ENCODE measurements around the gene JMJD1C.

DNA sequence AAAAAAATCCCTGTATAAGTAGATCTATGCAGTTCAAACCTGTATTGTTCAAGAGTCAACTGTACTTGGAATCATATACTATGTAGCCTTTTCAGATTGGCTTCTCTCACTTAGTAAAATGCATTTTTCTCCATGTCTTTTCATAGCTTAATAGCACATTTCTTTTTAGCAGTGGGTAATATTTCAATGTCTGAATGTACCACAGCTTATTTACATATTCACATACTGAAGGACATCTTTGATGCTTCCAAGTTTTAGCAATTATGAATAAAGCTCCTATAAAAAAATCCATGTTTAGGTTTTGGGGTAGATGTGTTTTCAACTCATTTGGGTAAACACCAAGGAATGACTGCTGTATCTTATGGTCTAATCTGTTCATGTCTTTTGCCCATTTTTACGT, 177.6 kb downstream of the JMJD1C start:
- TF ChIP-seq, protein P1, sequence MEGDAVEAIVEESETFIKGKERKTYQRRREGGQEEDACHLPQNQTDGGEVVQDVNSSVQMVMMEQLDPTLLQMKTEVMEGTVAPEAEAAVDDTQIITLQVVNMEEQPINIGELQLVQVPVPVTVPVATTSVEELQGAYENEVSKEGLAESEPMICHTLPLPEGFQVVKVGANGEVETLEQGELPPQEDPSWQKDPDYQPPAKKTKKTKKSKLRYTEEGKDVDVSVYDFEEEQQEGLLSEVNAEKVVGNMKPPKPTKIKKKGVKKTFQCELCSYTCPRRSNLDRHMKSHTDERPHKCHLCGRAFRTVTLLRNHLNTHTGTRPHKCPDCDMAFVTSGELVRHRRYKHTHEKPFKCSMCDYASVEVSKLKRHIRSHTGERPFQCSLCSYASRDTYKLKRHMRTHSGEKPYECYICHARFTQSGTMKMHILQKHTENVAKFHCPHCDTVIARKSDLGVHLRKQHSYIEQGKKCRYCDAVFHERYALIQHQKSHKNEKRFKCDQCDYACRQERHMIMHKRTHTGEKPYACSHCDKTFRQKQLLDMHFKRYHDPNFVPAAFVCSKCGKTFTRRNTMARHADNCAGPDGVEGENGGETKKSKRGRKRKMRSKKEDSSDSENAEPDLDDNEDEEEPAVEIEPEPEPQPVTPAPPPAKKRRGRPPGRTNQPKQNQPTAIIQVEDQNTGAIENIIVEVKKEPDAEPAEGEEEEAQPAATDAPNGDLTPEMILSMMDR (IDR thresholded peaks at IDR 0.05; ENCODE audit: extremely low read depth in 1 of 2, insufficient read depth in 1 of 2, low read depth in 1 of 2, low read length in 2 of 2), result no peak
- TF ChIP-seq JUN (IDR thresholded peaks at IDR 0.05; ENCODE audit: borderline replicate concordance, insufficient read depth, insufficient read length, low read depth) (no peak), POLR2AphosphoS5 (IDR thresholded peaks at IDR 0.05; ENCODE audit: insufficient read depth, low read depth, low read length) (no peak), EZH2 (IDR thresholded peaks at IDR 0.05; ENCODE audit: borderline replicate concordance, low read depth, low read length, severe bottlenecking) (no peak), POLR2A (IDR thresholded peaks at IDR 0.05; ENCODE audit: low read depth, low read length) (no peak), FOS (IDR thresholded peaks at IDR 0.05; ENCODE audit: borderline replicate concordance, insufficient read depth, low read length) (no peak), MYC (IDR thresholded peaks at IDR 0.05; ENCODE audit: low read depth, low read length) (no peak), GATA2 (IDR thresholded peaks at IDR 0.05; ENCODE audit: insufficient read depth, insufficient read length, low read depth, low read length) (no peak)
- TF ChIP-seq, protein P2, sequence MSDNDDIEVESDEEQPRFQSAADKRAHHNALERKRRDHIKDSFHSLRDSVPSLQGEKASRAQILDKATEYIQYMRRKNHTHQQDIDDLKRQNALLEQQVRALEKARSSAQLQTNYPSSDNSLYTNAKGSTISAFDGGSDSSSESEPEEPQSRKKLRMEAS (IDR thresholded peaks at IDR 0.05; ENCODE audit: insufficient read depth, insufficient read length), result no peak

All from endothelial cell of umbilical vein (primary cell).